ENCODE results near the gene PPP1R1B. TPM values are rescaled to one million over a fixed set of nuclear protein-coding genes. Genes with fewer than 3 reads are reported as not detected.

Gene PPP1R1B
- total and polyA plus RNA-seq, 2 experiments from 2014 or later, result 3.4 to 5.4 TPM

- TF ChIP-seq ZNF462 (CRISPR knock-in tag; IDR thresholded peaks at IDR 0.05) (no peak), ETS1 (IDR thresholded peaks at IDR 0.05) (no peak), ZNF114 (CRISPR knock-in tag; IDR thresholded peaks at IDR 0.05) (no peak), REST (IDR thresholded peaks at IDR 0.05; ENCODE audit: unreplicated experiment) (no peak), STAT1 (IDR thresholded peaks at IDR 0.05; ENCODE audit: unreplicated experiment) (no peak), EZH2 (IDR thresholded peaks at IDR 0.05; ENCODE audit: low read depth, unreplicated experiment) (no peak), NANOG (IDR thresholded peaks at IDR 0.05; ENCODE audit: borderline replicate concordance) (no peak), ZNF331 (CRISPR knock-in tag; IDR thresholded peaks at IDR 0.05; ENCODE audit: low read depth) (no peak), POLR2AphosphoS5 (IDR thresholded peaks at IDR 0.05; ENCODE audit: low read depth) (no peak), CTCF (conservative IDR thresholded peaks at IDR 0.05; ENCODE audit: low read depth in 2 of 2) (no peak)
These were observed 46.8 kb downstream of the PPP1R1B start (continued) for GRCh38 chr17:39673335-39674081.

All from GM23338 (cell line).